CD4-positive, alpha-beta T cell (primary cell): ENCODE measurements around the gene RGS16. TPM values are rescaled to one million over a fixed set of nuclear protein-coding genes. Genes with fewer than 3 reads are reported as not detected.
A peak's percentile ranks its signal among the peaks of the same experiment; 100 is the strongest.

Experiments
- ATAC-seq: fragments of 200-7000 bp; cut with Tn5 transposase; one replicate; pipeline ENCODE4 v1.10.0; 2022; ENCODE audit warnings: mild to moderate bottlenecking; ENCODE audit not compliant: poor library complexity
- CTCF ChIA-PET: fragments of 350-600 bp; sonication (Branson Sonifier 250); formaldehyde crosslinking; loops from one replicate; lab custom pipeline; 2021; ENCODE audit warnings: antibody characterized with exemption, inconsistent platforms; lab: Charles Lee
- POLR2A ChIA-PET: fragments of 350-600 bp; sonication (Branson Sonifier 250); formaldehyde crosslinking; loops from one replicate; lab custom pipeline; 2021; ENCODE audit warnings: antibody characterized with exemption, inconsistent platforms; lab: Charles Lee
- DNase-seq, 14 experiments: peaks; one replicate each; pipeline ENCODE4 v3.0.0-alpha.2; 2013 to 2020; ENCODE audit warnings: mixed read lengths in 2 of 14
- H3K27ac ChIP-seq, 2 donors: one replicate each; pipeline versions ENCODE4 v1.5.1 to v1.7.0; 2013; ENCODE audit warnings: low read length in 2 of 2, low read depth in 1 of 2, mild to moderate bottlenecking in 1 of 2
- H3K27me3 ChIP-seq, 2 experiments: 1 replicate in 1 of 2; 2 replicates in 1 of 2; pipeline versions ENCODE4 v1.6.1 to v1.7.0; 2013; ENCODE audit warnings: low read length in 2 of 2, control low read depth in 1 of 2, mild to moderate bottlenecking in 1 of 2, moderate library complexity in 1 of 2; ENCODE audit not compliant: insufficient read depth in 2 of 2, control insufficient read depth in 1 of 2
- H3K36me3 ChIP-seq: one replicate; pipeline ENCODE4 v1.6.1; 2013; ENCODE audit warnings: low read length, control low read depth; ENCODE audit not compliant: insufficient read depth
- H3K4me1 ChIP-seq: one replicate; pipeline ENCODE4 v1.6.1; 2013; ENCODE audit warnings: low read length, control low read depth; ENCODE audit not compliant: insufficient read depth
- H3K4me3 ChIP-seq: one replicate; pipeline ENCODE4 v1.5.1; 2013; ENCODE audit warnings: mild to moderate bottlenecking, low read length, moderate library complexity
- H3K9me3 ChIP-seq, 2 experiments: 1 replicate in 1 of 2; 2 replicates in 1 of 2; pipeline versions ENCODE4 v1.6.1 to v1.7.0; 2013; ENCODE audit warnings: low read length in 2 of 2, mild to moderate bottlenecking in 2 of 2, control low read depth in 1 of 2, moderate library complexity in 1 of 2; ENCODE audit not compliant: control insufficient read depth in 1 of 2, insufficient read depth in 1 of 2
- H3K27ac Mint-ChIP-seq: one replicate; pipeline ENCODE4 v1.8.0; 2020; ENCODE audit warnings: mixed read lengths
- H3K27me3 Mint-ChIP-seq: one replicate; pipeline ENCODE4 v1.8.0; 2021; ENCODE audit warnings: mixed read lengths
- H3K36me3 Mint-ChIP-seq: one replicate; pipeline ENCODE4 v1.8.0; 2021; ENCODE audit warnings: low read depth, mixed read lengths
- H3K4me1 Mint-ChIP-seq: one replicate; pipeline ENCODE4 v1.8.0; 2021; ENCODE audit warnings: low read depth, mixed read lengths
- H3K4me3 Mint-ChIP-seq: one replicate; pipeline ENCODE4 v1.8.0; 2020; ENCODE audit warnings: mild to moderate bottlenecking, mixed read lengths
- H3K9me3 Mint-ChIP-seq: one replicate; pipeline ENCODE4 v1.8.0; 2020; ENCODE audit warnings: mixed read lengths
- CTCF ChIP-seq: fragments of 200-600 bp; IDR thresholded peaks from one replicate; pipeline ENCODE4 v1.8.0; 2022; ENCODE audit warnings: antibody characterized with exemption, mild to moderate bottlenecking
- intact Hi-C, 2 experiments: fragments of 100-400 bp; cut with DNase I in 1 of 2; cut with micrococcal nuclease in 1 of 2; formaldehyde crosslinking; loops; one replicate each; pipeline versions ENCODE4 v1.15.1 to v1.9.0; 2023 to 2025; cut with DNase I, micrococcal nuclease
- total RNA-seq, 174 experiments: library from RNA in 2 of 174; stranded (reverse) in 2 of 174; gene quantifications; one replicate each; pipeline ENCODE4 v1.2.3 and lab custom pipeline; 2021 to 2026

Gene RGS16
- total RNA-seq, 2 experiments from 2014 or later, result 16.3 to 16.4 TPM

GRCh38 chr1:182596934-182597333 lies 7.3 kb downstream of the RGS16 start:
- H3K27ac Mint-ChIP-seq, result no peak overlapping the region
- no peak overlapping the region for H3K4me3 ChIP-seq
- peaks cover 12% of the 10 kb centered on the region for H3K4me1 ChIP-seq
- H3K27ac ChIP-seq, result no peak overlapping the region
- peaks cover 13% of the 10 kb centered on the region for H3K36me3 ChIP-seq
- no peaks in the 10 kb centered on the region for H3K27me3 Mint-ChIP-seq
- no peaks in the 10 kb centered on the region for H3K9me3 ChIP-seq
- no peak overlapping the region for H3K4me3 Mint-ChIP-seq
- H3K27me3 ChIP-seq, result no peaks in the 10 kb centered on the region
- no peaks in the 10 kb centered on the region for H3K9me3 Mint-ChIP-seq
- POLR2A ChIA-PET, result interaction anchor here (1.5 to 3.0 kb wide), 2 partner anchors 8 to 192 kb away, joined by 3 to 8 read pairs; partner anchors contain the start of gene RNASEL
- ATAC-seq (no peak), DNase-seq (no peak)
- peaks cover 4% of the 10 kb centered on the region for H3K4me1 Mint-ChIP-seq
- intact Hi-C loops, result loop anchor here in 1 of 2 experiments (5.0 kb wide), 1 partner anchor 510 kb away; no protein-coding TSS in a partner anchor
- CTCF ChIA-PET, result interaction anchor here (15.9 kb wide), 1 partner anchor 190 kb away, joined by 370 read pairs; the partner anchor contains the start of gene NPL
- no peak for TF ChIP-seq CTCF
- H3K36me3 Mint-ChIP-seq, result no peaks in the 10 kb centered on the region

DNA sequence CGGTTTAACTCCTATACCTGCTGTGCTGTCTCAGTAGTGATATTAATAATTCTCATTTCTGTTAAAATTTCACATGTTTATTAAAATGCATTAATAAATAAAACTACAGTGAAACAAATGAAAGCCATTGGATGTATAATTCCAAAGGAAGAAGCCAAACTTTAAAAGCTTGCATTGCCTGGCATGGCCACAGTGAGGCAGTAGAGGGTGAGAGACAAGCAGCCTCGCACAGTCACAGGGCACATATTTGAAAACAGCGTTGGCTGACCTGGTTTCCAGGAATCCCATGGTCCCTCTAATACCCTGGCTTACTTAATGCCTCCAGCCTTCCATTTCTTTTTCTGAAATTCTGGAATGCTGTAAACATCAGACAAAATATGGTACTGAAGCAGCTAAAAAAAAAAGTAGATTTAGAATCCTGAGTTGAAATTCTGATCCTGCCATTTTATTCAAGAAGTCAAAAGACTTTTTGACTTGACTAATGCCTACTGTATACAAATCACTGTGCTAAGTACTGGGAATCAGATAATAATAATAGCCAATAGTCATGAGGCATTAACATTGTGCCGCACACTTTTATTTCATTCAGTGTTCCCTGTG lies 8.4 kb downstream of the RGS16 start:
- POLR2A ChIA-PET, result interaction anchor here (0.5 to 2.2 kb wide), 7 partner anchors 8 to 328 kb away, joined by 3 to 6 read pairs (median 3); partner anchors contain the start of genes DHX9 and GLUL
- Mint-ChIP-seq H3K27me3 (no peaks in the 10 kb centered on the region), H3K36me3 (no peaks in the 10 kb centered on the region), H3K4me3 (no peak overlapping the region), H3K27ac (no peak overlapping the region), H3K4me1 (peaks cover 4% of the 10 kb centered on the region), H3K9me3 (no peaks in the 10 kb centered on the region)
- DNase-seq (peak; percentile 37 to 78 (median 57)), ATAC-seq (peak; percentile 90)
- Histone ChIP-seq H3K27me3 (no peaks in the 10 kb centered on the region), H3K4me3 (no peak overlapping the region), H3K9me3 (no peaks in the 10 kb centered on the region), H3K27ac (no peak overlapping the region), H3K36me3 (peaks cover 13% of the 10 kb centered on the region), H3K4me1 (peaks cover 1% of the 10 kb centered on the region)
- intact Hi-C loops, result loop anchor here (1.0 to 5.0 kb wide), 2 partner anchors 189 to 508 kb away; no protein-coding TSS in a partner anchor
- peak; percentile 88 for TF ChIP-seq CTCF
- CTCF ChIA-PET, result interaction anchor here (0.6 to 15.9 kb wide), 30 partner anchors 9 to 453 kb away, joined by 3 to 370 read pairs (median 4); partner anchors contain the start of gene NPL

DNA sequence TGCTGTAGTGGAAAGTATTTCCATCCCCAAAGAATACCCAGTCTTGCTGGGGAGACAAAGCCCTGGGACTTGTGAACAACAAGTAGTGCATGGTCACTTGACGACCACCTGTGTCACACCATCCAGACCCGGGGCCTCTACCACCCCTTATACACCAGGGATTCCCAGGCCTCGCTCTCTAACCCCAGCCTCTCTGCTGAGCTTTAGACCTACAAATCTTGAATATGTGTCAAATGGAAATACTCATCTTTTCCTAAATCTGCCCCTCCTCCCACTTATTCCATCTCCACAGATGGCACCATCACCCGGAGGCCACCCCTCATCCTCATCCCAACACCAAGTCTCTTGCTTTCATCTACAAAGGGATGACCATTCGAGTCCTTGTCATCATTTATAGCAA lies 14.3 kb downstream of the RGS16 start:
- no peak for TF ChIP-seq CTCF
- POLR2A ChIA-PET, result interaction anchor here (1.4 to 3.6 kb wide), 5 partner anchors 8 to 250 kb away, joined by 7 to 38 read pairs (median 9); partner anchors contain the start of genes DHX9 and RGS16
- Histone ChIP-seq H3K4me1 (peaks cover 20% of the 10 kb centered on the region), H3K36me3 (peaks cover 17% of the 10 kb centered on the region), H3K27me3 (no peaks in the 10 kb centered on the region), H3K27ac (peak overlapping the region in 1 of 2 donors; percentile 97), H3K9me3 (no peaks in the 10 kb centered on the region), H3K4me3 (no peak overlapping the region)
- CTCF ChIA-PET, result interaction anchor here (1.6 to 2.3 kb wide), 2 partner anchors 194 to 197 kb away, joined by 4 to 9 read pairs; no protein-coding TSS in a partner anchor
- Mint-ChIP-seq H3K27ac (peak overlapping the region; percentile 99), H3K4me3 (peak overlapping the region; percentile 95), H3K9me3 (peaks cover 2% of the 10 kb centered on the region), H3K36me3 (peaks cover 45% of the 10 kb centered on the region), H3K27me3 (no peaks in the 10 kb centered on the region), H3K4me1 (peaks cover 40% of the 10 kb centered on the region)
- ATAC-seq (no peak), DNase-seq (no peak)
- intact Hi-C loops, result loop anchor here (5.0 to 10.0 kb wide), 3 partner anchors 247 to 1955 kb away; partner anchors contain the start of genes DHX9 (in 1 of the 2) and XPR1 (in 1 of the 2)
